AG04450 (cell line): ENCODE data around the gene DDAH1. TPM values are rescaled to one million over a fixed set of nuclear protein-coding genes. Genes with fewer than 3 reads are reported as not detected.

ENCODE experiments used
- CTCF ChIA-PET: fragments of 300-600, 350-600 bp; formaldehyde crosslinking; extraction: SDS; loops from one replicate; lab custom pipeline; 2022; ENCODE audit warnings: antibody characterized with exemption, inconsistent platforms; lab: Charles Lee
- POLR2A ChIA-PET: fragments of 350-600 bp; formaldehyde crosslinking; extraction: SDS; loops from one replicate; lab custom pipeline; 2021; ENCODE audit warnings: antibody characterized with exemption, inconsistent platforms; lab: Yijun Ruan, JAX
- DNase-seq: peaks from one replicate; pipeline ENCODE4 v3.0.0-alpha.2; 2011; ENCODE audit warnings: low read depth, low spot score
- H3K27ac ChIP-seq: one replicate; pipeline ENCODE4 v1.5.1; 2012; ENCODE audit warnings: low read depth, low read length, control low read depth
- H3K27me3 ChIP-seq: one replicate; pipeline ENCODE4 v1.6.0; 2012; ENCODE audit warnings: low read length; ENCODE audit not compliant: control insufficient read depth, insufficient read depth
- H3K4me3 ChIP-seq: 2 replicates; pipeline ENCODE4 v1.5.1; 2011; ENCODE audit warnings: mild to moderate bottlenecking, low read depth, low read length, control low read depth
- H3K9me3 ChIP-seq: 2 replicates; pipeline ENCODE4 v1.5.1; 2012; ENCODE audit warnings: low read length; ENCODE audit not compliant: control insufficient read depth, insufficient read depth
- CTCF ChIP-seq: IDR thresholded peaks from 2 replicates; pipeline ENCODE4 v1.5.1; 2011; ENCODE audit warnings: low read depth, low read length, control low read depth, inconsistent platforms
- polyA plus RNA-seq: library from polyadenylated mRNA; depleted of rRNA; stranded (reverse); fragments of >200 nt; gene quantifications from 2 replicates; pipeline ENCODE4 v1.2.3, GENCODE V29; 2011

DDAH1 gene
- polyA plus RNA-seq, 1 experiment, result 102 TPM

GRCh38 chr1:85444381-85444780 lies 20.6 kb downstream of the DDAH1 start:
- ChIA-PET POLR2A (no interaction called here), CTCF (interaction anchor here (0.6 kb wide), 1 partner anchor 49 kb away, joined by 3 read pairs; no protein-coding TSS in a partner anchor)
- Histone ChIP-seq H3K27me3 (no peaks in the 10 kb centered on the region), H3K9me3 (no peaks in the 10 kb centered on the region), H3K27ac (no peak overlapping the region), H3K4me3 (no peak overlapping the region)
- no peak for DNase-seq
- TF ChIP-seq CTCF, result no peak

GRCh38 chr1:85440612-85441011 lies 24.3 kb downstream of the DDAH1 start:
- TF ChIP-seq CTCF, result no peak
- H3K27ac ChIP-seq, result no peak overlapping the region
- CTCF ChIA-PET, result interaction anchor here (0.6 kb wide), 1 partner anchor 35 kb away, joined by 3 read pairs; no protein-coding TSS in a partner anchor
- no peaks in the 10 kb centered on the region for H3K9me3 ChIP-seq
- H3K27me3 ChIP-seq, result no peaks in the 10 kb centered on the region
- no peak overlapping the region for H3K4me3 ChIP-seq
- POLR2A ChIA-PET, result no interaction called here
- no peak for DNase-seq

GRCh38 chr1:85438353-85438752 lies 26.6 kb downstream of the DDAH1 start:
- TF ChIP-seq CTCF, result no peak
- ChIA-PET POLR2A (no interaction called here), CTCF (no interaction called here)
- no peak overlapping the region for H3K27ac ChIP-seq
- no peak overlapping the region for H3K4me3 ChIP-seq
- no peaks in the 10 kb centered on the region for H3K27me3 ChIP-seq
- DNase-seq, result no peak
- H3K9me3 ChIP-seq, result no peaks in the 10 kb centered on the region

- ChIA-PET POLR2A (no interaction called here), CTCF (no interaction called here)
- Histone ChIP-seq H3K27ac (no peak overlapping the region), H3K4me3 (no peak overlapping the region), H3K27me3 (no peaks in the 10 kb centered on the region), H3K9me3 (no peaks in the 10 kb centered on the region)
- TF ChIP-seq CTCF, result no peak
- DNase-seq, result no peak
Measured at GRCh38 chr1:85437139-85437538, 27.8 kb downstream of the DDAH1 start.

GRCh38 chr1:85433096-85433495 lies 31.9 kb downstream of the DDAH1 start:
- Histone ChIP-seq H3K9me3 (no peaks in the 10 kb centered on the region), H3K4me3 (no peak overlapping the region), H3K27me3 (no peaks in the 10 kb centered on the region), H3K27ac (no peak overlapping the region)
- DNase-seq, result no peak
- CTCF ChIA-PET, result interaction anchor here (1.1 kb wide), 1 partner anchor 89 kb away, joined by 3 read pairs; no protein-coding TSS in a partner anchor
- no peak for TF ChIP-seq CTCF
- POLR2A ChIA-PET, result no interaction called here
